HFF-Myc (cell line): ENCODE data around the gene TSPAN18.

ENCODE experiments used
- DNase-seq: peaks from one replicate; pipeline ENCODE4 v3.0.0-alpha.2; 2011; ENCODE audit warnings: low read depth; ENCODE audit errors: extremely low read depth
- H3K4me3 ChIP-seq: replicated peaks from 2 replicates; pipeline ENCODE4 v1.5.1; 2011; ENCODE audit warnings: low read depth, mild to moderate bottlenecking, control low read depth, low read length
- CTCF ChIP-seq: IDR thresholded peaks from 2 replicates; pipeline ENCODE4 v1.5.1; 2012; ENCODE audit warnings: mild to moderate bottlenecking, low read depth, low read length, control low read depth; ENCODE audit errors: missing control alignments

The TSPAN18 gene

DNA sequence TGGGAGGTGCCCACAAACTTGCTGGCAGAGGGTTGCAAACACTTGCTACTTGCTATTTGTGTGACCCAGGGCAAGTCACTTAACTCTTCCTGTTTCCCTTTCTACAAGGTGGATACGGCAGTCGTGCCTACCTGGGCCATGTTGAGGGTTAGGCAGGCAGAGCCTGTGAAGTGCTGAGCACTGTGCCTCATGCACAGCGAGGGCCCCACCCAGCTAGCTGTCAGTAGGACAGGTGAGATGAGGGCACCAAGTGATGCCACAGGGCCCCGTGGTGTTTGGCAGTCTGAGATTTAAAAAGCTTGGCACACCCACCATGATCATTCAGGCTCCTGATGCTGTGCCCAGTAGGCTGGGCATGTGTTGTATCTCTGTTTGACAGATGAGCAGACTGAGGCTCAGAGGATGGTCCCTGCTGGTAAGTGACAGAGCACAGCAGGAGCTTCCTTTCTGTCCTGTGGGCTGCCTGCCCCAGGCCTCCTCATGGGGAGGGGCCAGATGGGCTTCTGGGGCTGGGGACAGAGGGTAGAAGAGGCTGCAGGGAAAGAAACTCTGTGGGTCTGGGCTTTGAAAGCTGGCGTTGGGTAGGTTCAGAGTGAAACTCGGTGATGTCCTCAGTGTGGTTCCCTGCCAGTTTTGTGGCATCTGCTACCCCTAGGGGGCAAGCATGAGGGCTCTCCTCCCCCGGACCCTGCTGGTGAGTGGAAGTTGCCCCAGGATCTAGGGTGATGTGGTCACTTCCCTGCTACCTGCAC lies 59.3 kb downstream of the TSPAN18 start:
- H3K4me3 ChIP-seq: no peak overlapping the region
- peak; percentile 29 for TF ChIP-seq CTCF
- DNase-seq: no peak

DNA sequence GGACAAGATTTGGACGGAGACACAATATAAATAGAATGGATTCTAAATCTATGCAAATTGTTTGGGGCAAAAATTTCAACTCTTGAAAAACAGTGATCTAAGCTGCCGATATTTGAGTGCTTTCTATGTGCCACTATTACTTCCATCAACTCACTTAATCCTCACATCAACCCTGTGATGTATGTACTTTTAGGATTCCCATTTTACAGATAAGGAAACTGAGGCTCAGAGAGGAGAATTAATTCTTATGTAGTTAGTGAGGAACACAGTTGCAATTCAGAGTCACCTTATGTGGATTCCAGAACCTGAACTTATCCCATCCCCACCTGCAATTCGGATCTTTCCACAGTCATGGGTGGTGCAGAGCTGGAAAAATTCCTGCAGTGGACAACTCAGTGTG lies 60.3 kb downstream of the TSPAN18 start:
- TF ChIP-seq CTCF: no peak
- no peak overlapping the region for H3K4me3 ChIP-seq
- DNase-seq: no peak

DNA sequence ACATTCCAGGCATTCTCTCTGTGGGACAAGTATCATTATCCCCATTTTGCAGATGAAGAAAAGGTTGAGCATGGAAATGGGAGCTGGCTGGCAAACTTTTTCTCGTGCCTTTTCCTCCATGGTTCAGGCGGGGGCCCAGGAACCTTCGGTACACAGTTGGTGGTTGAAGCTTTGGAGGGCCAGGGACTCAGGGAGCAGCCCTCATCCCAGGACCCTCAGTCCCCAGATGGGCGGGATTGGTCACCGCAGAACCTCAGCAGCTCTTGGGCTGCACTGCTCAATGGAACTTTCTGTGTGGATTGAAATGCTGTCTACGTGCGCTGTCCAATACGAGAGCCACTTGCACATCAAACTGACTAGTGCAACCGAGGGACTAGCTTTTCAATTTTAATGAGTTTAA lies 61.2 kb downstream of the TSPAN18 start:
- H3K4me3 ChIP-seq: no peak overlapping the region
- no peak for TF ChIP-seq CTCF
- no peak for DNase-seq

DNA sequence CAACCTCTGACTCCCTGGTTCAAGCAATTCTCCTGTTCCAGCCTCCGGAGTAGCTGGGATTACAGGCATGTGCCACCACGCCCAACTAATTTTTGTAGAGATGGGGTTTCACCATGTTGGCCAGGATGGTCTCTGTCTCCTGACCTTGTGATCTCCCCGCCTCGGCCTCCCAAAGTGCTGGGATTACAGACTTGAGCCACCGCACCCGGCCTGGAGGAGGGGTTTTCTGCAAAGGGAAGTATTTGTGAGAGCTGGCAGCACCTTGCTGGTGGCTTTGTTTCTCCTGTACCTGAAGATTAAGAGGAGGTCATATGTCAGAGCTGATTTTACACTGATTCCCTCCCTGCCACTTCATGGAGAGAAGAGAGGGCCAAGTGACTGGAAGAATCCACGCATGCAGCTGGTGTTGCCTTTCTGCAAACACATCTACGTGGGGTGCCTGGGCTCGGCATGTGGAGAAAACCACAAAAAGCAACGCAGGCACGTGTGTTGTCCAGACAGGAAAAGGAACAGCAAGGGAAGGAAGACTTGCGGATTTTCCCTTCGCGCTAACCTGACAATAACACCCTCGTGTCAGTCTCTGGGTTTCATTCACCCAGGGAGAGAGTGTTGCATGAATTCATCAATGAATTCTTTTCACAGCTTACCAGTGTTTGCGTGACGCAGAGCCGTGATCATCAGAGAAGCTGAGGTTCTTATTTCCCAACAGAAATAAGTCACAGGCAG lies 61.9 kb downstream of the TSPAN18 start:
- TF ChIP-seq CTCF: no peak
- no peak overlapping the region for H3K4me3 ChIP-seq
- DNase-seq: no peak

DNA sequence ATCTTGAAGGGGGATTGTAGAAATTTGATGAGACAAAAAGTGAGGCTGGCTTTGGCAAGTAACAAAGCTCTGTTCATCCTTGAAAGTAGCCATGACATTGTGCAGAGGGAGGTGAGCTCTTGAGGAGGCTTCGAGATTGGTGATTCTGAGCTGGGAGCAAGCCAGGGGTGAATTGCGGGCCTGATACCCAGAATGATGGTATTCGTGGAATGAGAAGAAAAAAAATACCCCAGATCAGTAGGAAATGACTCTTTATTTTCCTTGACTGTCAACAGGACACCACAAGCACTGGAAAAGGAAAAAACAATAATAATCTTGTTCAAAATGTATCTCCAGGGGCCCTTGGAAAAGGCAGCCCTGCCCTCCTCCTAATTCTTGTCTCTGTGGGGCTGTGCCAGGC lies 62.7 kb downstream of the TSPAN18 start:
- no peak for TF ChIP-seq CTCF
- H3K4me3 ChIP-seq: no peak overlapping the region
- DNase-seq: no peak

GRCh38 chr11:44790211-44790610 lies 63.4 kb downstream of the TSPAN18 start:
- no peak for DNase-seq
- TF ChIP-seq CTCF: no peak
- H3K4me3 ChIP-seq: no peak overlapping the region
